ENCODE results near the gene HSD11B2.
A peak's percentile ranks its signal among the peaks of the same experiment; 100 is the strongest.

Gene HSD11B2

GRCh38 chr16:67470359-67470758, 39.4 kb downstream of the HSD11B2 start:
- Histone ChIP-seq H3K4me3 (ENCODE audit: low read depth in 1 of 2, low read length in 2 of 2) (no peak overlapping the region), H3K36me3 (ENCODE audit: control insufficient read depth in 1 of 2, insufficient read depth in 2 of 2, low read length in 2 of 2) (peaks cover 0 to 4% of the 10 kb centered on the region in 2 donors), H3K27ac (ENCODE audit: low read length) (no peak overlapping the region), H3K9me3 (ENCODE audit: control insufficient read depth in 1 of 2, low read length in 2 of 2) (no peaks in the 10 kb centered on the region), H3K4me1 (ENCODE audit: control insufficient read depth in 1 of 2, insufficient read depth in 2 of 2, low read length in 2 of 2) (peaks cover 8 to 32% of the 10 kb centered on the region in 2 donors), H3K27me3 (ENCODE audit: low read depth, low read length) (no peaks in the 10 kb centered on the region)

- Histone ChIP-seq H3K4me1 (ENCODE audit: control insufficient read depth in 1 of 2, insufficient read depth in 2 of 2, low read length in 2 of 2) (peaks cover 4 to 33% of the 10 kb centered on the region in 2 donors), H3K36me3 (ENCODE audit: control insufficient read depth in 1 of 2, insufficient read depth in 2 of 2, low read length in 2 of 2) (peaks cover 0 to 4% of the 10 kb centered on the region in 2 donors), H3K9me3 (ENCODE audit: control insufficient read depth in 1 of 2, low read length in 2 of 2) (no peaks in the 10 kb centered on the region), H3K27ac (ENCODE audit: low read length) (no peak overlapping the region), H3K4me3 (ENCODE audit: low read depth in 1 of 2, low read length in 2 of 2) (no peak overlapping the region), H3K27me3 (ENCODE audit: low read depth, low read length) (no peaks in the 10 kb centered on the region)
Observed at GRCh38 chr16:67471758-67472384, 41.0 kb downstream of the HSD11B2 start.

- H3K9me3 ChIP-seq (ENCODE audit: control insufficient read depth in 1 of 2, low read length in 2 of 2), result no peaks in the 10 kb centered on the region
- H3K4me1 ChIP-seq (ENCODE audit: control insufficient read depth in 1 of 2, insufficient read depth in 2 of 2, low read length in 2 of 2), result peaks cover 6 to 43% of the 10 kb centered on the region in 2 donors
- H3K27ac ChIP-seq (ENCODE audit: low read length), result no peak overlapping the region
- H3K4me3 ChIP-seq (ENCODE audit: low read depth in 1 of 2, low read length in 2 of 2), result no peak overlapping the region
- H3K27me3 ChIP-seq (ENCODE audit: low read depth, low read length), result no peaks in the 10 kb centered on the region
- peaks cover 0 to 4% of the 10 kb centered on the region in 2 donors for H3K36me3 ChIP-seq (ENCODE audit: control insufficient read depth in 1 of 2, insufficient read depth in 2 of 2, low read length in 2 of 2)
Observed at GRCh38 chr16:67474551-67475455, 43.9 kb downstream of the HSD11B2 start.

- H3K27ac ChIP-seq (ENCODE audit: low read length), result no peak overlapping the region
- H3K9me3 ChIP-seq (ENCODE audit: control insufficient read depth in 1 of 2, low read length in 2 of 2), result no peaks in the 10 kb centered on the region
- no peak overlapping the region for H3K4me3 ChIP-seq (ENCODE audit: low read depth in 1 of 2, low read length in 2 of 2)
- peaks cover 4 to 45% of the 10 kb centered on the region in 2 donors for H3K4me1 ChIP-seq (ENCODE audit: control insufficient read depth in 1 of 2, insufficient read depth in 2 of 2, low read length in 2 of 2)
- no peaks in the 10 kb centered on the region for H3K27me3 ChIP-seq (ENCODE audit: low read depth, low read length)
- H3K36me3 ChIP-seq (ENCODE audit: control insufficient read depth in 1 of 2, insufficient read depth in 2 of 2, low read length in 2 of 2), result peaks cover 4 to 6% of the 10 kb centered on the region in 2 donors
Observed at GRCh38 chr16:67477960-67478554, 47.1 kb downstream of the HSD11B2 start.

GRCh38 chr16:67480833-67481560, 50.1 kb downstream of the HSD11B2 start, which contains the start of gene ATP6V0D1:
TSS of gene ATP6V0D1 (minus strand) at chr16:67481157. CDS start at chr16:67481086, 71 bp downstream.
- Histone ChIP-seq H3K27me3 (ENCODE audit: low read depth, low read length) (no peaks in the 10 kb centered on the region), H3K36me3 (ENCODE audit: control insufficient read depth in 1 of 2, insufficient read depth in 2 of 2, low read length in 2 of 2) (peaks cover 0 to 16% of the 10 kb centered on the region in 2 donors), H3K9me3 (ENCODE audit: control insufficient read depth in 1 of 2, low read length in 2 of 2) (no peaks in the 10 kb centered on the region), H3K4me1 (ENCODE audit: control insufficient read depth in 1 of 2, insufficient read depth in 2 of 2, low read length in 2 of 2) (peaks cover 4 to 36% of the 10 kb centered on the region in 2 donors), H3K27ac (ENCODE audit: low read length) (peak within 1 kb of the TSS; percentile 93), H3K4me3 (ENCODE audit: low read depth in 1 of 2, low read length in 2 of 2) (peak within 1 kb of the TSS; percentile 92 to 99)

- Histone ChIP-seq H3K4me1 (ENCODE audit: control insufficient read depth in 1 of 2, insufficient read depth in 2 of 2, low read length in 2 of 2) (peaks cover 4 to 31% of the 10 kb centered on the region in 2 donors), H3K36me3 (ENCODE audit: control insufficient read depth in 1 of 2, insufficient read depth in 2 of 2, low read length in 2 of 2) (peaks cover 0 to 16% of the 10 kb centered on the region in 2 donors), H3K27me3 (ENCODE audit: low read depth, low read length) (no peaks in the 10 kb centered on the region), H3K27ac (ENCODE audit: low read length) (peak overlapping the region; percentile 77), H3K9me3 (ENCODE audit: control insufficient read depth in 1 of 2, low read length in 2 of 2) (no peaks in the 10 kb centered on the region), H3K4me3 (ENCODE audit: low read depth in 1 of 2, low read length in 2 of 2) (peak overlapping the region; percentile 67 to 99)
Observed at GRCh38 chr16:67481561-67482232, 50.8 kb downstream of the HSD11B2 start.

- peaks cover 4 to 31% of the 10 kb centered on the region in 2 donors for H3K4me1 ChIP-seq (ENCODE audit: control insufficient read depth in 1 of 2, insufficient read depth in 2 of 2, low read length in 2 of 2)
Observed at GRCh38 chr16:67482233-67482924, 51.5 kb downstream of the HSD11B2 start.

GRCh38 chr16:67483150-67483549, 52.2 kb downstream of the HSD11B2 start, which contains the start of gene AGRP:
TSS of gene AGRP (minus strand) at chr16:67483547. CDS start at chr16:67483398, 149 bp downstream.
- peaks cover 4 to 31% of the 10 kb centered on the region in 2 donors for H3K4me1 ChIP-seq (ENCODE audit: control insufficient read depth in 1 of 2, insufficient read depth in 2 of 2, low read length in 2 of 2)
- no peaks in the 10 kb centered on the region for H3K27me3 ChIP-seq (ENCODE audit: low read depth, low read length)
- peak within 1 kb of the TSS; percentile 67 to 99 for H3K4me3 ChIP-seq (ENCODE audit: low read depth in 1 of 2, low read length in 2 of 2)
- H3K27ac ChIP-seq (ENCODE audit: low read length), result no peak within 1 kb of the TSS
- H3K36me3 ChIP-seq (ENCODE audit: control insufficient read depth in 1 of 2, insufficient read depth in 2 of 2, low read length in 2 of 2), result peaks cover 0 to 16% of the 10 kb centered on the region in 2 donors
- no peaks in the 10 kb centered on the region for H3K9me3 ChIP-seq (ENCODE audit: control insufficient read depth in 1 of 2, low read length in 2 of 2)

More at GRCh38 chr16:67482233-67482924, 51.5 kb downstream of the HSD11B2 start:
- Histone ChIP-seq H3K36me3 (ENCODE audit: control insufficient read depth in 1 of 2, insufficient read depth in 2 of 2, low read length in 2 of 2) (peaks cover 0 to 16% of the 10 kb centered on the region in 2 donors), H3K4me3 (ENCODE audit: low read depth in 1 of 2, low read length in 2 of 2) (peak overlapping the region; percentile 67 to 99), H3K27ac (ENCODE audit: low read length) (peak overlapping the region; percentile 77), H3K9me3 (ENCODE audit: control insufficient read depth in 1 of 2, low read length in 2 of 2) (no peaks in the 10 kb centered on the region), H3K27me3 (ENCODE audit: low read depth, low read length) (no peaks in the 10 kb centered on the region)

- no peak overlapping the region for H3K27ac ChIP-seq (ENCODE audit: low read length)
- H3K36me3 ChIP-seq (ENCODE audit: control insufficient read depth in 1 of 2, insufficient read depth in 2 of 2, low read length in 2 of 2), result peaks cover 0 to 16% of the 10 kb centered on the region in 2 donors
- H3K27me3 ChIP-seq (ENCODE audit: low read depth, low read length), result no peaks in the 10 kb centered on the region
- H3K4me3 ChIP-seq (ENCODE audit: low read depth in 1 of 2, low read length in 2 of 2), result no peak overlapping the region
- H3K4me1 ChIP-seq (ENCODE audit: control insufficient read depth in 1 of 2, insufficient read depth in 2 of 2, low read length in 2 of 2), result peaks cover 4 to 29% of the 10 kb centered on the region in 2 donors
- no peaks in the 10 kb centered on the region for H3K9me3 ChIP-seq (ENCODE audit: control insufficient read depth in 1 of 2, low read length in 2 of 2)
Observed at GRCh38 chr16:67483731-67484525, 53.0 kb downstream of the HSD11B2 start.

Data from muscle layer of duodenum (tissue), 2 donors.